ENCODE results near the gene SNX9. TPM values are rescaled to one million over a fixed set of nuclear protein-coding genes. Genes with fewer than 3 reads are reported as not detected.
"Not testable (repeated sequence)": the region's sequence is repeated elsewhere in the genome, so short reads cannot be mapped to it uniquely, and the experiment has no call there.

SNX9 gene
- total RNA-seq, 1 experiment from 2014 or later = 36.1 TPM

- Histone ChIP-seq H3K36me3 (replicated peaks; ENCODE audit: control insufficient read depth, insufficient read depth, low read length) (no peaks in the 10 kb centered on the region; the same call in 1 of the 2 replicates), H3K4me3 (ENCODE audit: insufficient read depth, low read depth, low read length) (no peak overlapping the region), H3K27me3 (ENCODE audit: control insufficient read depth, insufficient read depth, low read length) (no peaks in the 10 kb centered on the region)
- DNase-seq = no peak
These were observed 31.0 kb downstream of the SNX9 start for GRCh38 chr6:157853902-157854502.

DNA sequence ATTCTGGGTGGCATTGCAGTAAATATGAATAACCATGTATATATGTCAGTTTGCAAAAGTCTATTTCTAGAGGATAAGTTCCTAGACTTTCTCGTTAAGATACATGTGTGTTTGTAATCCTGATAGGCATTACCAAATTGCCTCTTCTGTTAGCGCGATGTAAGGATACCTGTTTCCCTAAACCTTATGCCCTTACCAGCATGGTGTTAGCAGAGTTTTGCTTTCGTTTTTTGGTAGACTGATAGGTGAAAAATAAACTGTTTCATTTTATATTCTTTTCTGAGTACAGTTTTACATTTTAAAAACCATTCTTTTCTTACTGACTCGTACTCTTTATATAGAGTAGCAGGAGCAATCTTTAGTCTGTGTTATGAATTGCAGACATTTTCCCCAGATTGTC lies 32.3 kb downstream of the SNX9 start:
- Histone ChIP-seq H3K27me3 (ENCODE audit: control insufficient read depth, insufficient read depth, low read length) (no peaks in the 10 kb centered on the region), H3K4me3 (ENCODE audit: insufficient read depth, low read depth, low read length) (no peak overlapping the region), H3K36me3 (replicated peaks; ENCODE audit: control insufficient read depth, insufficient read depth, low read length) (no peaks in the 10 kb centered on the region; the same call in 1 of the 2 replicates)
- DNase-seq = no peak

- not testable (repeated sequence) for DNase-seq; H3K36me3 ChIP-seq (replicated peaks; ENCODE audit: control insufficient read depth, insufficient read depth, low read length)
These were observed 32.8 kb downstream of the SNX9 start for GRCh38 chr6:157855804-157856203.

DNA sequence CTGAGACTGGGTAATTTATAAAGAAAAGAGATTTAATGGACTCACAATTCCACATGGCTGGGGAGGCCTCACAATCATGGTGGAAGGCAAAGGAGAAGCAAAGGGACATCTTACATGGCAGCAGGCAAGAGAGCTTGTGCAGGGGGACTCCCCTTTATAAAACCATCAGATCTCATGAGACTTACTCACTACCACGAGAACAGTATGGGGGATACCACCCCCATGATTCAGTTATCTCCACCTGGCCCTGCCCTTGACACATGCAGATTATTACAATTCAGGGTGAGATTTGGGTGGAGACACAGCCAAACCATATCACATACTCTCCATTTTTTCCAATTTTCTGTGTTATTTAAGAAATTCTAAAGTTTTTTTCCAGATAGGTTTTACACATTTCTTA lies 35.6 kb downstream of the SNX9 start:
- H3K27me3 ChIP-seq (ENCODE audit: control insufficient read depth, insufficient read depth, low read length); H3K4me3 ChIP-seq (ENCODE audit: insufficient read depth, low read depth, low read length); H3K36me3 ChIP-seq (replicated peaks; ENCODE audit: control insufficient read depth, insufficient read depth, low read length); DNase-seq: not testable (repeated sequence)

More at GRCh38 chr6:157855804-157856203, 32.8 kb downstream of the SNX9 start:
- not testable (repeated sequence) for H3K27me3 ChIP-seq (ENCODE audit: control insufficient read depth, insufficient read depth, low read length); H3K4me3 ChIP-seq (ENCODE audit: insufficient read depth, low read depth, low read length)

GRCh38 chr6:157859775-157860504 lies 36.9 kb downstream of the SNX9 start:
- no peak for DNase-seq
- H3K27me3 ChIP-seq (ENCODE audit: control insufficient read depth, insufficient read depth, low read length) = no peaks in the 10 kb centered on the region
- H3K4me3 ChIP-seq (ENCODE audit: insufficient read depth, low read depth, low read length) = no peak overlapping the region
- no peaks in the 10 kb centered on the region for H3K36me3 ChIP-seq (replicated peaks; ENCODE audit: control insufficient read depth, insufficient read depth, low read length)

- no peaks in the 10 kb centered on the region for H3K27me3 ChIP-seq (ENCODE audit: control insufficient read depth, insufficient read depth, low read length)
- H3K4me3 ChIP-seq (ENCODE audit: insufficient read depth, low read depth, low read length) = no peak overlapping the region
- DNase-seq = no peak
- no peaks in the 10 kb centered on the region for H3K36me3 ChIP-seq (replicated peaks; ENCODE audit: control insufficient read depth, insufficient read depth, low read length)
These were observed 37.5 kb downstream of the SNX9 start for GRCh38 chr6:157860505-157860991.

DNA sequence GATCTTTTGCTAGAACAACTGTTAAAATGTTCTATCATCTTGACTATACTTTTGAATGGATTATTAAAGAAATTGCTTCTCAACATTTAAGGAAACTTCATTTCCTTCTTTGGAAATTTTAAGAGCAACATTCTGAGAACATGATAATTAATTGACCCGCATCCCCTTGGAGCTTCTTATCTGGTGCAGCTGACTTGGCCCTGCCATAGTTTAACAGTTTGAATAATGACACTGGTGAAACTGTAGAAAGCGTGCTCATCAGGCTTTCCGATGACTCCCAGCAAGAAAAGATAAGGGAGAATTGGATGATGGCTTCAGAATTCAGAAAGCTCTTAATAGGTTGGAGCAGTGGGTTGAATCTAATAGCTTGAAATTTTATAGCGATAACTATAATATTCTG lies 38.1 kb downstream of the SNX9 start:
- no peak for DNase-seq

GRCh38 chr6:157861814-157862213 lies 38.8 kb downstream of the SNX9 start:
- H3K4me3 ChIP-seq (ENCODE audit: insufficient read depth, low read depth, low read length) = no peak overlapping the region
- H3K27me3 ChIP-seq (ENCODE audit: control insufficient read depth, insufficient read depth, low read length) = no peaks in the 10 kb centered on the region
- no peak for DNase-seq
- no peaks in the 10 kb centered on the region for H3K36me3 ChIP-seq (replicated peaks; ENCODE audit: control insufficient read depth, insufficient read depth, low read length)

More for the DNA sequence above, 38.1 kb downstream of the SNX9 start:
- Histone ChIP-seq H3K36me3 (replicated peaks; ENCODE audit: control insufficient read depth, insufficient read depth, low read length) (no peaks in the 10 kb centered on the region), H3K27me3 (ENCODE audit: control insufficient read depth, insufficient read depth, low read length) (no peaks in the 10 kb centered on the region), H3K4me3 (ENCODE audit: insufficient read depth, low read depth, low read length) (no peak overlapping the region)

DNA sequence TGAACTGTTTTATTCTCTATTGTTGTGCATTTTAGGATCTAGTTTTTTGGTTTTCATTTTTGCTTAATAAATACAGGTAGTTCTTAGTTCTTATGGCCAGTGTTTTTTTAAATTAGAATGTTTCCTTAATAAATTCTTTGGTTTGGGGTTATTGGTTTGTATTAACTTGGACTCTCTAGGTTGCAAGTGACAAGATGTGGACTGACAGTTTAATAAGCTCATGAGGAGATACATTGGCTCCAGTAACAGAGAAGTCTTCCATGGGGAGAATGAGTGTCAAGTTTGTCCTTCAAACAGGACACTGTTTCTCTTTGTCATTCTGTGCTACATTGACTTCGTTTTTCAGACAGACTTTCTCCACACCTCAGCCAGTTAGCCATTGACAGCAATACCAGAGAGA lies 39.7 kb downstream of the SNX9 start:
- no peak for DNase-seq
- H3K27me3 ChIP-seq (ENCODE audit: control insufficient read depth, insufficient read depth, low read length) = no peaks in the 10 kb centered on the region
- H3K36me3 ChIP-seq (replicated peaks; ENCODE audit: control insufficient read depth, insufficient read depth, low read length) = no peaks in the 10 kb centered on the region
- H3K4me3 ChIP-seq (ENCODE audit: insufficient read depth, low read depth, low read length) = no peak overlapping the region

GRCh38 chr6:157864185-157864761 lies 41.2 kb downstream of the SNX9 start:
- Histone ChIP-seq H3K4me3 (ENCODE audit: insufficient read depth, low read depth, low read length) (no peak overlapping the region), H3K27me3 (ENCODE audit: control insufficient read depth, insufficient read depth, low read length) (no peaks in the 10 kb centered on the region), H3K36me3 (replicated peaks; ENCODE audit: control insufficient read depth, insufficient read depth, low read length) (peaks cover 3% of the 10 kb centered on the region)
- no peak for DNase-seq

DNA sequence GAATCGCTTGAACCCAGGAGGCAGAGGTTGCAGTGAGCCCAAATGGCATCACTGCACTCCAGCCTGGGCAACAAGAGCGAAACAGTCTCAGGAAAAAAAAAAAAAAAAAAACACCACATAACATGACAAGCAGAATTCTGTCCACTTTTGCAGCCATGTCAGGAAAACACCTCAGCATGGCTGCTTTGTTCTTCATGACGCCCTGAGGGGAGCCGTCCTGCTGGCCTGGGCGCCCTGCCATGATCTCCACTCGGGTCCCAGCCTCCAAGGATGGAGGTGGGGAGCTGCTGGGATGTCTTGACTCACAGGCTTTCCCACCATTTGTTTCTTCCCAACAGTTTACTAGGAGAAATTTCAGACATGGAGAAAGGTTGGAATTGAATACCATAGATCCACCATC lies 42.2 kb downstream of the SNX9 start:
- H3K27me3 ChIP-seq (ENCODE audit: control insufficient read depth, insufficient read depth, low read length) = no peaks in the 10 kb centered on the region
- no peak for DNase-seq
- H3K36me3 ChIP-seq (replicated peaks; ENCODE audit: control insufficient read depth, insufficient read depth, low read length) = peaks cover 9% of the 10 kb centered on the region
- H3K4me3 ChIP-seq (ENCODE audit: insufficient read depth, low read depth, low read length) = no peak overlapping the region

GRCh38 chr6:157867155-157867559 lies 44.1 kb downstream of the SNX9 start:
- Histone ChIP-seq H3K36me3 (replicated peaks; ENCODE audit: control insufficient read depth, insufficient read depth, low read length) (peaks cover 14% of the 10 kb centered on the region), H3K4me3 (ENCODE audit: insufficient read depth, low read depth, low read length) (no peak overlapping the region), H3K27me3 (ENCODE audit: control insufficient read depth, insufficient read depth, low read length) (no peaks in the 10 kb centered on the region)
- DNase-seq = no peak

GRCh38 chr6:157867981-157868380 lies 44.9 kb downstream of the SNX9 start:
- peaks cover 14% of the 10 kb centered on the region for H3K36me3 ChIP-seq (replicated peaks; ENCODE audit: control insufficient read depth, insufficient read depth, low read length)
- no peak for DNase-seq
- no peak overlapping the region for H3K4me3 ChIP-seq (ENCODE audit: insufficient read depth, low read depth, low read length)
- H3K27me3 ChIP-seq (ENCODE audit: control insufficient read depth, insufficient read depth, low read length) = no peaks in the 10 kb centered on the region

- DNase-seq = no peak
- Histone ChIP-seq H3K4me3 (ENCODE audit: insufficient read depth, low read depth, low read length) (no peak overlapping the region), H3K27me3 (ENCODE audit: control insufficient read depth, insufficient read depth, low read length) (no peaks in the 10 kb centered on the region), H3K36me3 (replicated peaks; ENCODE audit: control insufficient read depth, insufficient read depth, low read length) (peaks cover 14% of the 10 kb centered on the region)
These were observed 45.8 kb downstream of the SNX9 start for GRCh38 chr6:157868835-157869234.

- H3K36me3 ChIP-seq (replicated peaks; ENCODE audit: control insufficient read depth, insufficient read depth, low read length) = peaks cover 17% of the 10 kb centered on the region
- no peak for DNase-seq
- H3K4me3 ChIP-seq (ENCODE audit: insufficient read depth, low read depth, low read length) = no peak overlapping the region
- H3K27me3 ChIP-seq (ENCODE audit: control insufficient read depth, insufficient read depth, low read length) = no peaks in the 10 kb centered on the region
These were observed 46.7 kb downstream of the SNX9 start for GRCh38 chr6:157869673-157870302.
